ENCODE results near the gene RPGRIP1L.

DNA sequence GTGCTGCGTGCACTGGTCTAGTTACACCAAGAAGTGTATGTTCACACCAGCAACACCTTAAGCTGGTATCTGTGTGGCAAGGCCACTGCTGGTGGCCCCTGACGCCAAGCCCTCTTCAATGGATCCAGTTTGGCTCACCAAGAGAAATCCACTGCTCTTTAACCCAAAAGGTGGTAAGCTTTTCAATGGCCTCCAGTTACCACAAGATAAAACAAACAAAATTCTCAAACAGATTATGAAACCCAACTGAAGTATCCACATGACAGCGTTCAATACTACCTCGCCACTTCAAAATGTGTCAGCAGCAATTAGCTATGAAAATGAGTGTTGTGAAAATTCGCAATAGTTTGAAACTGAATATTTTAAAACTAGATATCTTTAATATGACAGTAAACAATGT lies 104.1 kb downstream of the RPGRIP1L start:
- TF ChIP-seq CTCF (IDR thresholded peaks at IDR 0.05) (no peak), EZH2 (IDR thresholded peaks at IDR 0.05; ENCODE audit: borderline replicate concordance, insufficient read depth, low read depth, low read length, poor library complexity, severe bottlenecking) (no peak)
